ENCODE results near the gene RASSF8.
A peak's percentile ranks its signal among the peaks of the same experiment; 100 is the strongest.
"Not testable (repeated sequence)": the region's sequence is repeated elsewhere in the genome, so short reads cannot be mapped to it uniquely, and the experiment has no call there.

Gene RASSF8

DNA sequence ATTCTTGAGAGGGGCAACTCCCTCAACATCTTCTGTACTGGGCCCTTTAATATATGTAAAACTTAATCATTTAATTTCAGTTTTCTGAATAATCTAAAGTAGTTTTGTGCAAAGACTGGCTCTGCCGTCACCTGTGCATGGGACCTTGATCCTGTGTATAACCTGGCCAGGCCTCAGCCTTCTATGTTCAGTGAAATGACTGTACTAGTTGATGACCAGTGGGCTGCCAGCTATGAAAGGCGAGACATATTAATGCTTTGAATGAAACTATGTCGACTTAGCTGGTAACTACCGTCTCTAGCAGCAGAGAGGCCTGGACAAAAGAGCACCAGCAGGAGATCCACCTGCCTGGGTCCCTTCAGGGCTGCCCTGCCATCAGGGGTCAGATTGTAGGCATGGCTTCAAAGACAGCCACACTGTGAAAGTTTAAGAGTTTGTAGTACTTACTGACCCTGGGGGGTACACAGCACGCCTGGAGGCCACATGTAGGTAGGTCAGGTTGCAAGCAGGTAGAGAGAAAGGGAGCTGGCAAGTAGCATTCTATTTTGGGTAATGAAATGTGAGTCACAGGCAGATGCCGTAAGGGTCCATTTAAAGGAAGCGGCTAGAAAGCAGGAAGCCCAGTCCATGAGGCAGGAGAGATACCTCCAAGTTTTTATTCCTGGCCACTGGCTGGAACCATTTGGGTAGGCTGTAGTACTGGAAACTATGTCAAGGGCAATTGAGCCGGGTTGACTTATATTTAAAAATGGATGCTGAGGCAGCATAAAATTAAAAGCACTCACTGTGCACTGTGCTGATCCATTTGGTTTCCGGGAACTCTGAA, 89.1 kb downstream of the RASSF8 start:
- DNase-seq (ENCODE audit: extremely low spot score, insufficient read length, low read depth) (no peak), FAIRE-seq (no peak)

DNA sequence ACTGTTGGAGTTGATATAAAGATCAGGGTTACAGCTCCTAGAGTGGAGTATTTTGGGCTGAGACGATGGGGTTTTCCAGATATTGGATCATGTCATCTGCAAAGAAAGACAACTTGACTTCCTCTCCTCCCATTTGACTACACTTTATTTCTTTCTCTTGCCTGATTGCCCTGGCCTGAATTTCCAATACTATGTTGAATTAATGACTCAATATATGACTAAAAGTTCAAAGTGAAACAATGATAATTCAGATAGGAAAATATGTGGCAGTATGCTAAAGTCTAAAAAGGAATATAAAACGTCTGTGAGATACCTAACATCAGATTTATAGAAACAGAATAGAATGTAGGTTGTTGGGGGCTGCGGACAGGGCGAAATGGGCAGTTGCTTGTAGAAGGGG, 94.2 kb downstream of the RASSF8 start:
- no peak for DNase-seq (ENCODE audit: extremely low spot score, insufficient read length, low read depth)
- FAIRE-seq = no peak

DNA sequence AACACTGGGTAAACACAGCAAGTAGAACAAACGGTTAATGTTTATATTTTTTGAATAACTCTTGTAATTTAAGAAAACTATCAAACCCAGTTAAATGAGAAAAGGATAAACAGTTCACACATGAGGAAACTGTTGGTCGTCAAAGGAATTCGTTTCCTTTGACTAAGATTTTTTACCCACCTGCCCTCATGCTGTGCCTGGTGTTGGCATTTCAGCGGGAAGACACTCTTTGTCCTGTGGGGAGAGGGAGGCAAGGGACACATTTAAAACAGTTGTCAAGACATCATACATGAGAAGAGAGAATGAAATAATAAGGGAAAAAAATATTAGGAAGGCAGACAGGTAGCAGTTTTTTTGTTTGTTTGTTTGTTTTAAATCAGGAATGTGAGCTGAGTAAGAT, 95.9 kb downstream of the RASSF8 start:
- FAIRE-seq (no peak), DNase-seq (ENCODE audit: extremely low spot score, insufficient read length, low read depth) (no peak)

DNA sequence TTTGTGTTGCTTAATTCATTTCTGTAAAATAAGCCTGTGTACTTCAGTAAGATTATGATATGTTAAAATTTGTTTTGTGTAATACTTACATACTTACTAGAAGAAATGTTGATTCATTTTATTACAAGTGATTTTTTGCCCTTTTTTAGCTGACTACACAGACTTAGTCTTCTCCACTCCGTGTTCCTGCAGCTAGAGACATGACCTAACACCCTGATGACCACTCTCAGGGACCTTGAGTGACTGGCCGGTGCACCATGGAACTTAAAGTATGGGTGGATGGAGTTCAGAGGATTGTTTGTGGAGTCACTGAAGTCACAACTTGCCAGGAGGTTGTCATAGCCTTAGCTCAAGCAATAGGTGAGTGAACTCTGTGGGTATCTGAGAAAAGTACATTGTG, 96.6 kb downstream of the RASSF8 start:
- FAIRE-seq (no peak), DNase-seq (ENCODE audit: extremely low spot score, insufficient read length, low read depth) (no peak)

DNA sequence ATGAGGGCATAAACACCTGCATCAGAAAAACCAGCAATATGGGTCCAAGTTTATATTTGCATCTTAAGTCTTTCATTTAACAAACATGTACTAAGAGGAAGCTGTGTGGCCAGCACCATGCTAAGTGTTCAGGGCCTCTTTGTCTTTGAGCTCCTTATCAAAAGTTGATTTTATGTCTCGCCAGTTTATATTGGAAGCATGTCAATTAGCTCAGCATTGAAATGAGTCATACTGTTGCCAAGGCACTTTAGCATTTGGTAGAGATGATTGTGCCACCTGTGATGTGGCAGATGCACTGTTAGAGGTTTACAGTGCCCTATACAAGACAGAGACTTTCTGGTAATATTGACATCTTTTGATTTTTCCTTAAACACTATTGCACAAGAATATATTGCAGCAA, 97.9 kb downstream of the RASSF8 start:
- FAIRE-seq (no peak), DNase-seq (ENCODE audit: extremely low spot score, insufficient read length, low read depth) (no peak)

DNA sequence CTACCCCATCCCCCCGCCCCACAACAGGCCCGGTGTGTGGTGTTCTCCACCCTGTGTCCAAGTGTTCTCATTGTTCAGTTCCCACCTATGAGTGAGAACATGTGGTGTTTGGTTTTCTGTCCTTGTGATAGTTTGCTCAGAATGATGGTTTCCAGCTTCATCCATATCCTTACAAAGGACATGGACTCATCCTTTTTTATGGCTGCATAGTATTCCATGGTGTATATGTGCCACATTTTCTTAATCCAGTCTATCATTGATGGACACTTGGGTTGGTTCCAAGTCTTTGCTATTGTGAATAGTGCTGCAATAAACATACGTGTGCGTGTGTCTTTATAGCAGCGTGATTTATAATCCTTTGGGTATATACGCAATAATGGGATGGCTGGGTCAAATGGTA, 98.8 kb downstream of the RASSF8 start:
- not testable (repeated sequence) for DNase-seq (ENCODE audit: extremely low spot score, insufficient read length, low read depth); FAIRE-seq

DNA sequence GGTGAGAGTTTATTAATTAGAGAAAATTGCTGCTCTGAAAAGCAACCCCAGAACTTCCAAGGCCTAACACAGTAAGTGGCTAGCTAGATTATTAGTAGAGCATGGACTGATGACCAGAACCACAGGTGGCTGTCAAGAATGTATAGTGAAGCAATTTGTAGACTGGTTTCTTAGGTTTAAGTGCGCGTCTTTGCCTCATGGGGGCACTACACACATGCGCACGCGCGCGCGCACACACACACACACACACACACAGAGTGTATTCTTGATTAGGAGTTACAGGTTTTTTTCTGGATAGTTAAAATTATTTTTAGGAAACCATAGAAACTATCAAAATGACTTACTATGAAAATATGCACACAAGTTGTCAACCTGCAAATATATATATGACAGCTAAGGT, 99.8 kb downstream of the RASSF8 start:
- DNase-seq (ENCODE audit: extremely low spot score, insufficient read length, low read depth) (no peak), FAIRE-seq (peak; percentile 65)

DNA sequence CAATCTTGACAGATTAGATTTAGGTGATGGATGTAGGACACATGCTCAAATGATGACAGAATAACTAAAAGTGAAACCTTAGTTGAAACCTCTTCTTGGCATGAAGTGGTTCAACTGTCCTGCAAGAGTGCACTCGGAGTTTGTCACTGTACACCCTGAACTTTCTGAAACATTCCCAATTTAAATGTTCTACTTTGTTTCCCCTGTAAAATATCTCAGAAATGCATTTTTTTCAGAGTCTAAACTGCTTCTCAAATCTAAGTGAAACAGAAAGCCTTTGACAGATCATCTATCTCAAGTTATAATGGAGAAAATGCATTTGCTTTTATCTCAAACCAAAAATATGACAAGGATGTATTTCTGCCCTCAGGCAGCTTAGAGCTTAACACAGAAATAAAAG, 100.3 kb downstream of the RASSF8 start:
- FAIRE-seq = no peak
- DNase-seq (ENCODE audit: extremely low spot score, insufficient read length, low read depth) = no peak

DNA sequence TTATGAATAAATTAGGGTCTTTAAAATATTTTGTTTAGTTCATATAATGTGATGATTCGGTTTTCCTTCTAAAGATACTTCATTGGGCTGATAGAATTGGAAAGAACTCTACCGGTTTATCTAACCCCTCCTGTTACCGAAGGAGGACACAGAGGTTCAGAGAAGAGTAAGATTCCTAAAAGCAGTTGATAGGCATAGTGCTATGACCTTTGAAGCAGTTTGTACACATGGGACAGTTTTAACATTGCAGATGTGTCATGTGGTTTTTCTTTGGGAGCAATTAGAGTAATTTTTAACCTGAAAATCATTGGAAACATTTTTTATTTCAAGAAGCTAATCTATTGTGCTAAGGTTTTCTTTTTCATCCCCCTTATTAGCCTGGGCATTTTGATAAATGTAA, 103.5 kb downstream of the RASSF8 start:
- DNase-seq (ENCODE audit: extremely low spot score, insufficient read length, low read depth) (no peak), FAIRE-seq (no peak)

DNA sequence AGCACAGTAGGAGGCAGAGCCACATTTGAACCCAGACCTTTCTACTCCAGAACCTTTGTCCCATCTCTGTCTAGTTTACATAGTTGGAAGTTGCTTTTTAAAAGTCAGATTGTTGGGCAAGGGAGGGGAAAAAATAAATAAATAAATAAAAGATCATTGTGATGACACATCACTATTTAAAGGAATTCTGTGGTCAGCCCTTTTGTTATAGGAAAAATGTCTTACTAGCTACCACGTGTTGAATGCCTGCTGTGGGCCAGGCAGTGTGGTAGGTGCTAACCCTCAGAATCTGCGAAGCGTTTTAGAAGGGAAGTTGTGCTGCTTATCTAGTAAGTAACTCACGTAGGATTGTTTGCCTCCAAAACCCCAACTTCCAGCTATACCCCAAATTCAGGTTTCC, 104.1 kb downstream of the RASSF8 start:
- DNase-seq (ENCODE audit: extremely low spot score, insufficient read length, low read depth) (no peak), FAIRE-seq (no peak)

DNA sequence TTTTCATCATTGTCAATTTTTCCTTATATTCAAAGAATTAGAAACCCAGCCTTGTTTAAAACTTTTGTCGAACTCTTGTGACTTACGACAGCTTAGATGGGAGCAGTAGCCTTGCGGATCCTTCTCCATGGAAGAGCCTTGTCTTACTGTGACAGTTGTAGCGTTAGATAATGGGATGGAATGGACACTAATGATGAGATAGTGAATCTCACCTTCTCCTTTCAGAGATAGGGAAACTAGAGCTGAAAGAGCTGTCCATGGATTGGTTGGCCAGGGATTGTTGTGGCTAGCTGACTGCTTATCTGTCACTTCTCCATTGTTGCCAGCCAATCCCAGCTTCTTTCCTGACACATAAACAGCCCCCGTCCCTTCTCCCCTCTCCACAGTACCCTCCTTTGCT, 107.0 kb downstream of the RASSF8 start:
- no peak for DNase-seq (ENCODE audit: extremely low spot score, insufficient read length, low read depth)
- FAIRE-seq = no peak

DNA sequence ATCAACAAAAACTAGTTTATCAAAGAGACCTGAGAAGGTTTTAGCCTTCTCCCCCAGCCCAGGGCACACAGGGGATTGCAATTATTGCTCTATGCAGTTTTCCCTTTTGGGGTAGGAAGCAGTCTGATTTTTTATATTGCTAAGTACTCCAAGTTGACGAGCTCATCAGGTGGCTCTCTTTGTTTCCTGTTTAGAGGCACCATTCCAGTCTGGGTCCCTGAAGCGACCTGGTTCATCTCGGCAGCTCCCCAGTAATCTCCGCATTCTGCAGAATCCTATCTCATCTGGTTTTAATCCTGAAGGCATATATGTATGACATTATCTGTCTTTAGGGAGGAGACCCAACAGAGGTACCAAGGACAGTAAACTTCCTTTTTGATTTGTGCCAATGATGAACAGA, 110.0 kb downstream of the RASSF8 start:
- no peak for DNase-seq (ENCODE audit: extremely low spot score, insufficient read length, low read depth)

DNA sequence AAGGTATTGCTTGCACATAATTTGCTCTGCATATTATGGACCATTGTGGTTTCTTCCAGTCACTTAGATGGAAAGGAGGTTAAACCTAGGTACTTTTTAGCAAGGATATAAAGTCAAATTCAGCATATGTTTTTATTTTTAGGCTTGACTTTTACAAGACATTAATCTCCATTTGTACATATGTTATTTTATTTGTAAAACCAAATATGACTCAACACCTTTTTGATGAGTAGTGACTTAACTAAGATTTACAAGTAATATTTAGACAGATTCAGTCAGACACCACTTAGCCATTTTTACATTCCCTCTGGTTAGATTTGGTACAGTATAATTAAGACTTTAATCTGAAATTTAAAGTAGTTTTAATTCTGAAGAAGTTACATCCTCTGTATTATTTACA, 111.3 kb downstream of the RASSF8 start:
- DNase-seq (ENCODE audit: extremely low spot score, insufficient read length, low read depth) = no peak
- no peak for FAIRE-seq

More for the DNA sequence above, 110.0 kb downstream of the RASSF8 start:
- FAIRE-seq = no peak

DNA sequence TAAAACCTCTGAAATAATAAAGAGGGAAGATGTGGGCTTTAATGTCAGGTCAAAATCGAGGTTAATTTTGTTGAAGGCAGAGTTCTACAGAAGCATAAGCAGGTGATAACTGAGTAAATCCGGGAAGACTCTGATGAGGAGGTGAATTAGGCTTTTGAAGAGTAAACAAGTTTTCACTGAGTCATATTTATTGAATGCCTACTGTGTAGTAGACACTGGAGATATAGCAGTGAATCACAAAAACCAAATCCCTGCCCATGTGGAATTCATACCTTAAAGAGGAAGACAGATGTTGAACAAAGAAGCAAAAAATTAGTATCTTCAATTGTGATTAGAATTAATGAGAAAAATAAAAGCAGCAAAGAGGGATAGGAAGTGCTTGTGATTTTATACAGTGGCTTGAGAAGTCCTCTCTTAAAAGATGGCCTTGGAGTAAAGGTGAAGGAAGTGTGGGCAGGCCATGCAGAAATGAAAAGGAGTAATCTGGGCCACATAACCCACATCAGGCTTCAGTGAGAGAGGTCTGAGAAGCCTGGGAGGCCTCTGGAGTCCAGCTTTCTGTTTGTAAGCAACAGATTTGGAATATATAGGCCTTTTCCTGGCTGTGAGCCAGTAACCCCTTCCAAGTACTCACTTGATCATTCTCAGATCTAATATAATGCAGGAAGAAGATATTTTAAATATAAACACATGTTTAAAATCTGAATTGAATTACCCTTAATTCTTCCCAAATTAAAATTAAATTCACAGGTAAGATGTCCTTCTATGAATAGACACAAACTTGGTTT, 119.6 kb downstream of the RASSF8 start:
- FAIRE-seq (no peak), DNase-seq (ENCODE audit: extremely low spot score, insufficient read length, low read depth) (no peak)

DNA sequence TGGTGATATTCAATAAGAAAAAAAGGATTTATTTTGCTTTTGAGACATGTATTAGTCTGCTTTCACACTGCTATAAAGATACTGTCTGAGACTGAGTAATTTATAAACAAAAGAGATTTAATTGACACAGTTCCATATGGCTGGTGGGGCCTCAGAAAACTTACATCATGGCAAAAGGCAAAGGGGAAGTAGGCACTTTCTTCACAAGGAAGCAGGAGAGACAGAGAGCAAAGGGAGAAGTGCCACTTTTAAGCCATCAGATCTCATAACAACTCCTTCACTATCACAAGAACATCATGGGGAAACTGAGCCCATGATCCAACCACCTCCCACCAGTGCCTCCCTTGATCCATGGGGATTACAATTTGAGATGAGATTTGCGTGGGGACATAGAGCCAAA, 122.4 kb downstream of the RASSF8 start:
- FAIRE-seq = no peak

DNA sequence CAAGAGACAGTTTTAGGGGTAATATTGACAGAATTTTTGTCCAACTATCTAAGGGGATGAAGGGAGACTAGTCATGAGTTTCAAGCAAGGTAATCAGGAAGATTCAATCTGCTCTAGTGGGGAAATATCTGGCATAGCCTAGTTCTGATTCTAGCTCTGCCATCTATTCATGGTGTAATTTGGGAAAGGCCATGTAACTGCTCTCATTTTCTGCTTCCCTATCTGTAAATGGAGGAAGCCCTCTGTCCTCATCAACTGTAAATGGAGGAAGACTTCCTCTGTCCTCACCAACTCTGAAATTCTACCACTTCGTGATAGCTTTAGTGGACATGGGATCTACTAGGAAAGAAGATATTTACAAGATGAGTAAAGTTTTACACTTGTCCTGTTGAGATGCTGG, 128.5 kb downstream of the RASSF8 start:
- DNase-seq (ENCODE audit: extremely low spot score, insufficient read length, low read depth) = no peak
- FAIRE-seq = no peak

More for the DNA sequence above, 122.4 kb downstream of the RASSF8 start:
- no peak for DNase-seq (ENCODE audit: extremely low spot score, insufficient read length, low read depth)

DNA sequence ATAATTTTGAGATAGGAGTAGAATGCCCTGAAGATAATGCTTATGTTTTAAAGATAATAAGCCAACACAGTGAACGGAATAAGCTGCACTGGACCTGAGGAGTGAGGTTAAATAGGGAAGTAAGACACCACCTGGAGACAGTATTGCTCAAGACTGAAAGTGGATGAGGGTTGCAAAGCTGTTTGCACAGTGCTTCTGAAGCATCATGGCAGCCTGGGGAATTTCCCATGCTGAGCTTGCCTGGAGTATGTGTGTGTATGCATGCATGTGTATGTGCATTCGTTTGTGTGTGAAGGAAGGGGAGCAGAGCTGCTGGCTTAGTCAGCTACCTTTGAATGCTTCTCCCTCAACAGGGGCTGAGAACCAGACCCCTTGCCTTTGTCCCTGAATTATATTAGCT, 130.5 kb downstream of the RASSF8 start:
- FAIRE-seq (peak; percentile 82), DNase-seq (ENCODE audit: extremely low spot score, insufficient read length, low read depth) (peak; percentile 5)

DNA sequence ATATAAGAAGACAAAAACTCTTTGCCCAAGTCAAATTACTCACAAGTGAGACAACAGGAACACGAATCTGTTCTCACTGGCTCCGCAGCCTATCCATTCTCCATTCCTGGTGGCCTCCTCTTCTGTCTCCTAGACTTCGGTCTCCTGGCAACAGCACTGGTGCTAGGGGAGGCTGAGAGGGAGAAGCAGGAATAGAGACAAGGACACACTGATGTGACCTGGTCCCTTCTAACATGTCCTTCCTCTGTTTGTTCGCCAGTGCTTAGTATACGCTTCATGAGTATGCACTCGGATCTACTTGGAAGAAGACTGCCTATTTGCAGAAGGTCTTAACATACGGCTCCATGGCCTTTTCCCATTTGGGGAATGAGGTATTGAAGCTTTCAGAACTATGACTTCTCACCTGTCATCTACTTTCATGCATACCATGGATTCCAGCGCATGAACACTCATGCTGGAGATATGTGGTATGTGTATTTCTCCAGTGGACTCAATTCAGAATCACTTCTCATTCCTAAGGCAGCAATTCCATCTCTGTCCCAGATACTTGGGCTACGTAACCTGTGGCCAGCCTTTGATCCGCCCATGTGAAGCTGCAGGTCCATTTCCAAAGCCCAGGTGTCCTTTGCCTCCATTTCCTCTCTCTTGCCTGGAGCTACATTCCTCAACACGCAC, 132.5 kb downstream of the RASSF8 start:
- FAIRE-seq (no peak), DNase-seq (ENCODE audit: extremely low spot score, insufficient read length, low read depth) (no peak)

DNA sequence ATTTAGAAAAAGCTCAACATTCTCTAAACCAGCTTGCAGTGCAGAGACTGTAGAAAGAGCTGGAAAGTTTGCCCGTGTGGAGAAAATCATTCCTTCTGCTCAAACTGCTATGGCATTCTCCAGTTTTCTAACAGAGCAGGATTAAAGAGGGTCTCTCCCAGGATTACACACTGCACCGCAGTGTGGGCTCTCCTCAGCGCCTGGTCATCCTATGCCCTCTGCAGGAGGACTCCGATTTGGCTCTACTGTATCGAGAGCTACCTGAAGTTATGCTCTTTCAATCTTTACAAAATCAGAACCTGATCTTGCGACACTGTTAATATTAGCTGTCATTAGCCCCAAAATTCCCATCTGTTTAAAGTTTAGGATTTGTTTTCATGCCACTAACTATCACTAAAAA, 133.3 kb downstream of the RASSF8 start:
- no peak for FAIRE-seq
- DNase-seq (ENCODE audit: extremely low spot score, insufficient read length, low read depth) = no peak

DNA sequence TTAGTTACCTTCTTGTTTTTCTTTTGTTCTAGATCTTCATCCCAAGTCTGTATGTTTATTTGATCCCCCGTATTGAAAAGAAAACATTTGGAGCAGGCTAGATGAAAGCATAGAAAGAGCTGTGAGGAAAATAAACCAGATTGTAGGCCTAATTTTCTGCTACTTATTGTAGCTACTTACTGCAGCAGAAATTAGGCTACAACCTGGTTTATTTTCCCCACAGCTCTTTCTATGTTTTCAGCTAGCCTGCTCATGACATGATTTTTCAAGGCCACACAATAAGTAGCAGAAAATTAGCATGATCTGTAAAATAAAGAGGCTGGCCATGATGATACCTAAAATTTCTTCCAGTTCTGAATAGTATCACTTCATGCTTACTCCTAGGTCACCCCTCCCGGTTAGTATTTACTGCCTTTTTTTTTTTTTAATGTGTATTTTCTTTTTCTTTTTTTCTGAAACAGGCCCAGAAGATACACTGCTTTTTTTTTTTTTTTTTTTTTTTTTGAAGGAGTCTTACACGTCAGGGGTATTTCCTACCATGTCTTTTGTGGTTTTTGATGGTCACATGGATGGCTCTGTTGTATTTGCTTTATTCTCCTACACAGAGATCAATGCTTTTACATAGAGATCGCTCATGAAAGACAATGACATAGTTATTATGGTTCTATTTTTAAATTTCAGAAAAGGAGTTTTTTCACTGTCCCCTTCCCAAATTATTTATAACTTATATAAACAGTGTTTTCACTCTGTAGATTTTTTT, 134.0 kb downstream of the RASSF8 start:
- FAIRE-seq (no peak), DNase-seq (ENCODE audit: extremely low spot score, insufficient read length, low read depth) (no peak)
